GM12878 (cell line): ENCODE measurements around the gene GCC1. TPM values are rescaled to one million over a fixed set of nuclear protein-coding genes. Genes with fewer than 3 reads are reported as not detected.

Experiments used
- ATAC-seq: fragments of 200-7000 bp; cut with Tn5 transposase; 3 replicates; pipeline ENCODE4 v1.9.1; 2020; ENCODE audit warnings: mild to moderate bottlenecking, moderate library complexity
- BruUV-seq: library from RNA; stranded (reverse); fragments of 400-500 nt; replicated peaks from 2 replicates; lab custom pipeline; 2021; lab: Mats Ljungman, UMichigan
- CTCF ChIA-PET: fragments of 300-600 bp; sonication (Branson Sonifier 250); formaldehyde crosslinking; extraction: SDS; loops from one replicate; lab custom pipeline; 2021; ENCODE audit warnings: inconsistent platforms; lab: Yijun Ruan, JAX
- POLR2A ChIA-PET: fragments of 350-600 bp; formaldehyde crosslinking; extraction: SDS; loops from one replicate; lab custom pipeline; 2021; ENCODE audit warnings: inconsistent platforms; lab: Charles Lee
- RAD21 ChIA-PET: fragments of 300-600 bp; sonication (Branson Sonifier 250); formaldehyde crosslinking; loops from one replicate; lab custom pipeline; 2023; ENCODE audit warnings: antibody characterized with exemption; ENCODE audit not compliant: unreplicated experiment; lab: Charles Lee
- SMC1A ChIA-PET: fragments of 300-600 bp; sonication (Branson Sonifier 250); formaldehyde crosslinking; loops from one replicate; lab custom pipeline; 2023; ENCODE audit not compliant: unreplicated experiment, uncharacterized antibody; lab: Charles Lee
- DNase-seq: peaks from one replicate; pipeline ENCODE4 v3.0.0-alpha.2; 2011; ENCODE audit warnings: low read depth, low spot score
- FAIRE-seq: peaks from 3 replicates; lab custom pipeline; 2011; peaks lifted over from hg19 to GRCh38; lab: Jason Lieb, UNC
- H2AFZ ChIP-seq: 2 replicates; pipeline ENCODE4 v1.6.0; 2011; ENCODE audit warnings: low read depth, low read length, control low read depth; ENCODE audit not compliant: control insufficient read depth
- H3K27ac ChIP-seq: 2 replicates; pipeline ENCODE4 v1.5.1; 2011; ENCODE audit warnings: control low read depth; ENCODE audit not compliant: control insufficient read depth, insufficient read depth
- H3K27me3 ChIP-seq, 2 experiments: replicated peaks in 1 of 2; 2 replicates each; pipeline versions ENCODE4 v1.6.0 to v1.6.1; 2011; ENCODE audit warnings: low read length in 1 of 2; ENCODE audit not compliant: control insufficient read depth in 2 of 2, insufficient read depth in 2 of 2
- H3K36me3 ChIP-seq, 2 experiments: 2 replicates each; pipeline ENCODE4 v1.5.1; 2011; ENCODE audit warnings: low read length in 1 of 2; ENCODE audit not compliant: control insufficient read depth in 2 of 2, insufficient read depth in 2 of 2
- H3K4me1 ChIP-seq: 2 replicates; pipeline ENCODE4 v1.6.1; 2011; ENCODE audit warnings: mild to moderate bottlenecking, low read length, moderate library complexity, mixed read lengths; ENCODE audit not compliant: control insufficient read depth, insufficient read depth
- H3K4me2 ChIP-seq: 2 replicates; pipeline ENCODE4 v1.6.0; 2011; ENCODE audit warnings: control low read depth; ENCODE audit not compliant: control insufficient read depth, insufficient read depth
- H3K4me3 ChIP-seq: fragments of 200-600 bp; sonication (generic); 2 replicates; pipeline ENCODE4 v1.5.1; 2016
- H3K79me2 ChIP-seq: 2 replicates; pipeline ENCODE4 v1.6.0; 2011; ENCODE audit warnings: low read length; ENCODE audit not compliant: control insufficient read depth, insufficient read depth
- H3K9ac ChIP-seq: 2 replicates; pipeline ENCODE4 v1.8.0; 2011; ENCODE audit warnings: low read length, control low read depth, mixed read lengths; ENCODE audit not compliant: control insufficient read depth, insufficient read depth
- H3K9me3 ChIP-seq: replicated peaks from 3 replicates; pipeline ENCODE4 v1.5.1; 2011; ENCODE audit warnings: mild to moderate bottlenecking, low read length; ENCODE audit not compliant: control insufficient read depth, insufficient read depth
- H4K20me1 ChIP-seq: 2 replicates; pipeline ENCODE4 v1.6.0; 2011; ENCODE audit not compliant: control insufficient read depth, insufficient read depth
- BMI1 ChIP-seq: fragments of 450-650 bp; IDR thresholded peaks from 2 replicates; pipeline ENCODE4 v1.6.1; 2016; ENCODE audit warnings: mild to moderate bottlenecking, moderate library complexity, borderline replicate concordance
- CEBPB ChIP-seq, 2 experiments: fragments of 150-350 bp in 1 of 2; IDR thresholded peaks; 2 replicates each; pipeline ENCODE4 v1.6.1; 2012 to 2014; ENCODE audit warnings: low read depth in 2 of 2, low read length in 2 of 2, borderline replicate concordance in 1 of 2, inconsistent platforms in 1 of 2
- CREB1 ChIP-seq: IDR thresholded peaks from 2 replicates; pipeline ENCODE4 v1.6.1; 2012; ENCODE audit warnings: low read depth, mild to moderate bottlenecking, inconsistent platforms
- CTCF ChIP-seq, 3 experiments: IDR thresholded peaks in 2 of 3; conservative IDR thresholded peaks in 1 of 3; 2 replicates each; pipeline ENCODE4 v1.5.1; 2011; ENCODE audit warnings: low read depth in 3 of 3, low read length in 3 of 3, mild to moderate bottlenecking in 3 of 3, control low read depth in 2 of 3, moderate library complexity in 2 of 3, inconsistent platforms in 1 of 3, mixed read lengths in 1 of 3; ENCODE audit not compliant: control insufficient read depth in 2 of 3, insufficient read depth in 1 of 3; ENCODE audit errors: extremely low read depth in 1 of 3
- ESRRA ChIP-seq: IDR thresholded peaks from 2 replicates; pipeline ENCODE4 v1.6.1; 2012; ENCODE audit warnings: mild to moderate bottlenecking, low read length, improper control_type of control experiment
- FOXM1 ChIP-seq: IDR thresholded peaks from 2 replicates; pipeline ENCODE4 v1.6.1; 2012; ENCODE audit warnings: low read depth, mild to moderate bottlenecking, inconsistent platforms, low read length, moderate library complexity
- GATAD2B ChIP-seq: fragments of 450-650 bp; conservative IDR thresholded peaks from 2 replicates; pipeline ENCODE4 v1.6.1; 2017; ENCODE audit warnings: low read depth, mild to moderate bottlenecking, moderate library complexity
- HCFC1 ChIP-seq: fragments of 150-350 bp; IDR thresholded peaks from 2 replicates; pipeline ENCODE4 v1.6.1; 2014; ENCODE audit warnings: low read length
- KAT2A ChIP-seq: conservative IDR thresholded peaks from 2 replicates; pipeline ENCODE4 v1.6.1; 2011; ENCODE audit warnings: low read depth, low read length; ENCODE audit not compliant: control insufficient read depth
- KLF5 ChIP-seq: fragments of 450-650 bp; IDR thresholded peaks from 2 replicates; pipeline ENCODE4 v1.6.1; 2014; ENCODE audit warnings: mild to moderate bottlenecking; ENCODE audit not compliant: partially characterized antibody
- MXI1 ChIP-seq: fragments of 150-350 bp; IDR thresholded peaks from 2 replicates; pipeline ENCODE4 v1.6.1; 2011; ENCODE audit warnings: low read depth, mild to moderate bottlenecking, inconsistent platforms, low read length, improper control_type of control experiment
- NR2F1 ChIP-seq: fragments of 450-650 bp; conservative IDR thresholded peaks from 2 replicates; pipeline ENCODE4 v1.6.1; 2017; ENCODE audit warnings: mild to moderate bottlenecking
- RAD21 ChIP-seq: IDR thresholded peaks from 2 replicates; pipeline ENCODE4 v1.6.1; 2011; ENCODE audit warnings: mild to moderate bottlenecking, low read depth, low read length, moderate library complexity; ENCODE audit not compliant: insufficient read depth
- SRF ChIP-seq, 2 experiments: IDR thresholded peaks; 2 replicates each; pipeline ENCODE4 v1.6.1; 2011; ENCODE audit warnings: low read depth in 2 of 2, low read length in 2 of 2, mild to moderate bottlenecking in 1 of 2, moderate library complexity in 1 of 2
- STAT1 ChIP-seq: fragments of 450-650 bp; conservative IDR thresholded peaks from 2 replicates; pipeline ENCODE4 v1.6.1; 2014; ENCODE audit warnings: antibody characterized with exemption, mild to moderate bottlenecking
- ZNF217 ChIP-seq: fragments of 450-650 bp; IDR thresholded peaks from 2 replicates; pipeline ENCODE4 v1.6.1; 2017; ENCODE audit warnings: antibody characterized with exemption, mild to moderate bottlenecking
- WGBS: methylation state at CpG from one replicate; pipeline ENCODE4 v1.1.6; 2016; ENCODE audit warnings: low lambda C conversion rate; ENCODE audit not compliant: insufficient replicate concordance, insufficient coverage; ENCODE audit errors: missing lambda C conversion rate; 5-methylcytosine and 5-hydroxymethylcytosine counted together
- in situ Hi-C: fragments of 300-500 bp; cut with MboI; formaldehyde crosslinking; loops from 9 replicates; pipeline ENCODE4 v1.14.3; 2018; ENCODE audit warnings: mixed read lengths
- intact Hi-C: fragments of 100-400 bp; cut with micrococcal nuclease; formaldehyde crosslinking; loops from one replicate; pipeline ENCODE4 v1.14.2; 2022; ENCODE audit not compliant: unreplicated experiment
- polyA plus RNA-seq, 11 experiments: library from polyadenylated mRNA; depleted of rRNA in 4 of 11; unstranded in 6 of 11; stranded (reverse) in 5 of 11; fragments of >200 nt; fragmentation: Nextera tagmentation in 4 of 11; fragmentation: Illumina TruSeq in 1 of 11; extraction: Ambion mirVana in 4 of 11; extraction: Trizol in 1 of 11; gene quantifications; 1 replicate in 1 of 11; 2 replicates in 10 of 11; pipeline versions ENCODE4 v1.2.1 to v1.2.3, GENCODE V29; 2011 to 2016; ENCODE audit warnings: inconsistent platforms in 2 of 11, missing spikeins in 2 of 11, low read depth in 1 of 11
- total RNA-seq, 4 experiments: library from RNA; depleted of rRNA in 3 of 4; stranded (reverse); fragments of >200 nt in 3 of 4; fragmentation: Illumina TruSeq in 1 of 4; extraction: Trizol in 1 of 4; gene quantifications; 2 replicates each; pipeline versions ENCODE4 v1.2.1 to v1.2.3, GENCODE V29; 2013 to 2021

The GCC1 gene
- total and polyA plus RNA-seq, 10 of the 15 experiments (the other 5 are each of a cell fraction or from before 2014, with no cell fraction given): 1.8 to 17.2 (median 9.0) TPM

GRCh38 chr7:127557803-127558202, 27.6 kb downstream of the GCC1 start:
- Histone ChIP-seq H3K79me2 (no peaks in the 10 kb centered on the region), H3K4me3 (no peak overlapping the region), H3K9me3 (no peaks in the 10 kb centered on the region), H3K27ac (no peak overlapping the region), H3K27me3 (no peaks in the 10 kb centered on the region), H3K9ac (no peak overlapping the region), H2AFZ (no peak overlapping the region), H3K4me2 (no peak overlapping the region), H3K4me1 (no peaks in the 10 kb centered on the region), H4K20me1 (no peaks in the 10 kb centered on the region), H3K36me3 (no peaks in the 10 kb centered on the region)
- ChIA-PET POLR2A (no interaction called here), RAD21 (no interaction called here), CTCF (interaction anchor here (1.0 kb wide), 1 partner anchor 652 kb away, joined by 5 read pairs; no protein-coding TSS in a partner anchor)
- intact Hi-C loops (no loop called here), in situ Hi-C loops (no loop called here)
- DNase-seq (no peak), ATAC-seq (no peak), FAIRE-seq (no peak)
- 40% methylated on average over 2 of the region's 2 CpGs for WGBS
- BruUV-seq: no TSS peak
- TF ChIP-seq CTCF (IDR thresholded peaks at IDR 0.05 in 2 of 3, conservative IDR thresholded peaks at IDR 0.05 in 1 of 3; ENCODE audit: control insufficient read depth in 2 of 3, extremely low read depth in 1 of 3, insufficient read depth in 1 of 3, low read depth in 3 of 3, low read length in 3 of 3): peak in 1 of 3 experiments; percentile 20; a peak in 1 of 6 replicates
- TF ChIP-seq MXI1: no peak
- TF ChIP-seq HCFC1: no peak
- TF ChIP-seq CEBPB (IDR thresholded peaks at IDR 0.05; ENCODE audit: borderline replicate concordance in 1 of 2, low read depth in 2 of 2, low read length in 2 of 2): no peak
- TF ChIP-seq FOXM1: no peak
- no peak for TF ChIP-seq BMI1
- TF ChIP-seq CREB1: no peak
- no peak for TF ChIP-seq KLF5
- TF ChIP-seq ZNF217: no peak
- TF ChIP-seq GATAD2B: no peak
- TF ChIP-seq SRF (IDR thresholded peaks at IDR 0.05; ENCODE audit: low read depth in 2 of 2, low read length in 2 of 2): no peak
- peak; percentile 29; the same call in 1 of the 2 replicates for TF ChIP-seq RAD21
- no peak for TF ChIP-seq STAT1
- TF ChIP-seq NR2F1: no peak
- no peak for TF ChIP-seq ESRRA
- TF ChIP-seq KAT2A: no peak
- TF ChIP-seq, all 136 proteins: peak for 2
- SMC1A ChIA-PET: interaction anchor here (1.0 kb wide), 1 partner anchor 9 kb away, joined by 3 read pairs; no protein-coding TSS in a partner anchor
